Frontal cortex (tissue), 4 donors: ENCODE data around the gene MORN4. TPM values are rescaled to one million over a fixed set of nuclear protein-coding genes. Genes with fewer than 3 reads are reported as not detected.
A peak's percentile ranks its signal among the peaks of the same experiment; 100 is the strongest.
"Not testable (repeated sequence)": the region's sequence is repeated elsewhere in the genome, so short reads cannot be mapped to it uniquely, and the experiment has no call there.

ENCODE experiments used
- DNase-seq, 2 donors: peaks; one replicate each; pipeline ENCODE4 v3.0.0; 2012; ENCODE audit warnings: low spot score in 2 of 2
- FAIRE-seq: peaks from 2 replicates; lab custom pipeline; 2012; peaks lifted over from hg19 to GRCh38; lab: Jason Lieb, UNC
- total RNA-seq: library from RNA; depleted of rRNA; stranded (reverse); fragments of >200 nt; gene quantifications from one replicate; pipeline ENCODE4 v1.2.3, GENCODE V29; 2014
- donor health status: control.
- donor health status: control.
- donor health status: control.

MORN4 gene
- total RNA-seq: 35.5 TPM

- no peak for FAIRE-seq
- peak; percentile 68 to 85 for DNase-seq
Observed at GRCh38 chr10:97632949-97633884, at the start of gene MORN4. TSS of gene MORN4 (minus strand) at chr10:97633500. CDS start at chr10:97619653, 13,847 bp downstream.

GRCh38 chr10:97682042-97682441 is 48.7 kb upstream of the MORN4 start:
- no peak for DNase-seq
- FAIRE-seq: no peak

- DNase-seq (no peak), FAIRE-seq (no peak)
Observed at GRCh38 chr10:97679594-97679993, 46.3 kb upstream of the MORN4 start.

GRCh38 chr10:97676770-97677581 is 43.7 kb upstream of the MORN4 start:
- FAIRE-seq: no peak
- peak; percentile 51 to 67 for DNase-seq

- FAIRE-seq: no peak
- DNase-seq: no peak
Observed at GRCh38 chr10:97675222-97675621, 41.9 kb upstream of the MORN4 start.

GRCh38 chr10:97673736-97674525 is 40.6 kb upstream of the MORN4 start:
- no peak for DNase-seq
- FAIRE-seq: no peak

- no peak for FAIRE-seq
- DNase-seq: no peak
Observed at GRCh38 chr10:97669571-97669970, 36.3 kb upstream of the MORN4 start.

- DNase-seq (no peak), FAIRE-seq (no peak)
Observed at GRCh38 chr10:97667463-97667862, 34.2 kb upstream of the MORN4 start.

GRCh38 chr10:97666992-97667391 is 33.7 kb upstream of the MORN4 start:
- DNase-seq (no peak), FAIRE-seq (no peak)

- FAIRE-seq (no peak), DNase-seq (no peak)
Observed at GRCh38 chr10:97664282-97664850, 31.1 kb upstream of the MORN4 start.

- FAIRE-seq (no peak), DNase-seq (no peak)
Observed at GRCh38 chr10:97659589-97659988, 26.3 kb upstream of the MORN4 start.

GRCh38 chr10:97656777-97657176 is 23.5 kb upstream of the MORN4 start:
- DNase-seq: no peak
- no peak for FAIRE-seq

GRCh38 chr10:97651773-97652172 is 18.5 kb upstream of the MORN4 start:
- DNase-seq (no peak), FAIRE-seq (no peak)

GRCh38 chr10:97650726-97651125 is 17.4 kb upstream of the MORN4 start:
- DNase-seq: no peak
- FAIRE-seq: no peak

GRCh38 chr10:97649405-97649750 is 16.1 kb upstream of the MORN4 start:
- not testable (repeated sequence) for FAIRE-seq, DNase-seq

- peak in 1 of 2 donors; percentile 14 for DNase-seq
- FAIRE-seq: no peak
Observed at GRCh38 chr10:97648562-97649404, 15.5 kb upstream of the MORN4 start.

GRCh38 chr10:97647556-97647955 is 14.3 kb upstream of the MORN4 start:
- no peak for DNase-seq
- no peak for FAIRE-seq

- DNase-seq (no peak), FAIRE-seq (no peak)
Observed at GRCh38 chr10:97644936-97645335, 11.6 kb upstream of the MORN4 start.

- DNase-seq: no peak
Observed at GRCh38 chr10:97643441-97643985, 10.2 kb upstream of the MORN4 start.

More at GRCh38 chr10:97643441-97643985, 10.2 kb upstream of the MORN4 start:
- no peak for FAIRE-seq
